ENCODE results near the gene SDS. TPM values are rescaled to one million over a fixed set of nuclear protein-coding genes. Genes with fewer than 3 reads are reported as not detected.

SDS gene
- polyA plus RNA-seq, 3 donors, result 0.89 to 2.3 (median 1.1) TPM

- Histone ChIP-seq H3K4me3 (replicated peaks in 1 of 3; ENCODE audit: low read depth in 2 of 3, low read length in 3 of 3) (no peak overlapping the region), H4K20me1 (ENCODE audit: insufficient read depth, low read length) (no peaks in the 10 kb centered on the region), H2AFZ (ENCODE audit: insufficient read depth, low read depth, low read length, poor library complexity, severe bottlenecking) (no peak overlapping the region), H3K4me1 (ENCODE audit: control insufficient read depth in 1 of 2, insufficient read depth in 2 of 2, low read length in 2 of 2) (no peaks in the 10 kb centered on the region), H3K79me2 (ENCODE audit: insufficient read depth, low read length) (no peaks in the 10 kb centered on the region), H3K27ac (ENCODE audit: low read depth in 1 of 2, low read length in 2 of 2) (no peak overlapping the region), H3K9me3 (replicated peaks in 1 of 2; ENCODE audit: control insufficient read depth in 1 of 2, insufficient read depth in 1 of 2, low read length in 2 of 2) (no peaks in the 10 kb centered on the region), H3K9ac (ENCODE audit: insufficient read depth, low read length, poor library complexity, severe bottlenecking) (no peak overlapping the region), H3K4me2 (replicated peaks; ENCODE audit: extremely low read depth, low read length, poor library complexity, severe bottlenecking) (no peak overlapping the region), H3K36me3 (replicated peaks in 1 of 2; ENCODE audit: control insufficient read depth in 1 of 2, insufficient read depth in 2 of 2, low read length in 2 of 2) (no peaks in the 10 kb centered on the region), H3K27me3 (ENCODE audit: control insufficient read depth in 2 of 2, insufficient read depth in 2 of 2, low read length in 2 of 2) (no peaks in the 10 kb centered on the region)
- intact Hi-C loops (cut with micrococcal nuclease), result no loop called here
- TF ChIP-seq, protein P1, sequence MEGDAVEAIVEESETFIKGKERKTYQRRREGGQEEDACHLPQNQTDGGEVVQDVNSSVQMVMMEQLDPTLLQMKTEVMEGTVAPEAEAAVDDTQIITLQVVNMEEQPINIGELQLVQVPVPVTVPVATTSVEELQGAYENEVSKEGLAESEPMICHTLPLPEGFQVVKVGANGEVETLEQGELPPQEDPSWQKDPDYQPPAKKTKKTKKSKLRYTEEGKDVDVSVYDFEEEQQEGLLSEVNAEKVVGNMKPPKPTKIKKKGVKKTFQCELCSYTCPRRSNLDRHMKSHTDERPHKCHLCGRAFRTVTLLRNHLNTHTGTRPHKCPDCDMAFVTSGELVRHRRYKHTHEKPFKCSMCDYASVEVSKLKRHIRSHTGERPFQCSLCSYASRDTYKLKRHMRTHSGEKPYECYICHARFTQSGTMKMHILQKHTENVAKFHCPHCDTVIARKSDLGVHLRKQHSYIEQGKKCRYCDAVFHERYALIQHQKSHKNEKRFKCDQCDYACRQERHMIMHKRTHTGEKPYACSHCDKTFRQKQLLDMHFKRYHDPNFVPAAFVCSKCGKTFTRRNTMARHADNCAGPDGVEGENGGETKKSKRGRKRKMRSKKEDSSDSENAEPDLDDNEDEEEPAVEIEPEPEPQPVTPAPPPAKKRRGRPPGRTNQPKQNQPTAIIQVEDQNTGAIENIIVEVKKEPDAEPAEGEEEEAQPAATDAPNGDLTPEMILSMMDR (IDR thresholded peaks at IDR 0.05), result no peak
- Mint-ChIP-seq H3K27me3 (ENCODE audit: low read depth in 3 of 3) (peaks cover 2 to 10% (median 4%) of the 10 kb centered on the region in 3 donors), H3K36me3 (no peaks in the 10 kb centered on the region), H3K4me3 (no peak overlapping the region), H3K9me3 (peaks cover 0 to 1% (median 0%) of the 10 kb centered on the region in 7 donors), H3K4me1 (no peaks in the 10 kb centered on the region), H3K27ac (no peak overlapping the region)
- 100% methylated on average over 2 of the region's 5 CpGs for WGBS (ENCODE audit: insufficient coverage)
- DNase-seq, result no peak
Measured at GRCh38 chr12:113435367-113435766, 31.7 kb upstream of the SDS start.

DNA sequence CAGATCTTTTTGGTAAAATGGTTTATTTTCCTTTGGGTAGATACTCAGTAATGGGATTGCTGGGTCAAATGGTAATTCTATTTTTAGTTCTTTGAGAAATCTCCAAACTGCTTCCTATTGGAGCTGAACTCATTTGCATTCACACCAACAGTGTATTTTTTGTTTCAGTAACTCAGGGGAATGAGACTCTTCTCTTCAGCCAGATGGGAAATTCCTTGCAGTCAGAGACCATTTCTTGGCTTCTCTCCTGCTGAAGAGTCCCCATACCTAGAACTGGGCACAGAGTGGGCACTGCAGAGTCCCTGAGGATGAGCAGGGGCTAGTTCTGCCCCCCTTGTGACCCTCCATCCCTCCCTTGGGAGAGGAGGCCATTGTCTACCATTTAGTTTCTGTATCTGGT lies 29.3 kb upstream of the SDS start:
- H3K4me3 ChIP-seq (replicated peaks in 1 of 3; ENCODE audit: low read depth in 2 of 3, low read length in 3 of 3), result no peak overlapping the region
- Mint-ChIP-seq H3K4me3 (no peak overlapping the region), H3K9me3 (peaks cover 0 to 7% (median 0%) of the 10 kb centered on the region in 7 donors), H3K4me1 (no peaks in the 10 kb centered on the region), H3K36me3 (no peaks in the 10 kb centered on the region), H3K27me3 (ENCODE audit: low read depth in 3 of 3) (peaks cover 2 to 7% (median 2%) of the 10 kb centered on the region in 3 donors), H3K27ac (no peak overlapping the region)
- TF ChIP-seq, protein P1 (IDR thresholded peaks at IDR 0.05), result no peak
- H4K20me1 ChIP-seq (ENCODE audit: insufficient read depth, low read length), result no peaks in the 10 kb centered on the region
- intact Hi-C loops (cut with micrococcal nuclease), result no loop called here
- no peak overlapping the region for H3K4me2 ChIP-seq (replicated peaks; ENCODE audit: extremely low read depth, low read length, poor library complexity, severe bottlenecking)
- no peak overlapping the region for H2AFZ ChIP-seq (ENCODE audit: insufficient read depth, low read depth, low read length, poor library complexity, severe bottlenecking)
- no peaks in the 10 kb centered on the region for H3K27me3 ChIP-seq (ENCODE audit: control insufficient read depth in 2 of 2, insufficient read depth in 2 of 2, low read length in 2 of 2)
- H3K27ac ChIP-seq (ENCODE audit: low read depth in 1 of 2, low read length in 2 of 2), result no peak overlapping the region
- H3K36me3 ChIP-seq (replicated peaks in 1 of 2; ENCODE audit: control insufficient read depth in 1 of 2, insufficient read depth in 2 of 2, low read length in 2 of 2), result no peaks in the 10 kb centered on the region
- H3K4me1 ChIP-seq (ENCODE audit: control insufficient read depth in 1 of 2, insufficient read depth in 2 of 2, low read length in 2 of 2), result no peaks in the 10 kb centered on the region
- DNase-seq, result no peak
- H3K9me3 ChIP-seq (replicated peaks in 1 of 2; ENCODE audit: control insufficient read depth in 1 of 2, insufficient read depth in 1 of 2, low read length in 2 of 2), result no peaks in the 10 kb centered on the region
- no peaks in the 10 kb centered on the region for H3K79me2 ChIP-seq (ENCODE audit: insufficient read depth, low read length)
- H3K9ac ChIP-seq (ENCODE audit: insufficient read depth, low read length, poor library complexity, severe bottlenecking), result no peak overlapping the region

Data from CD14-positive monocyte (primary cell).